SU-DHL-6 (cell line): ENCODE data around the gene RGS13.

Experiments
- CTCF ChIP-seq: fragments of 200-600 bp; sonication (generic); IDR thresholded peaks from one replicate; pipeline ENCODE4 v1.5.1; 2017; ENCODE audit warnings: antibody characterized with exemption, mild to moderate bottlenecking, low read length, moderate library complexity; ENCODE audit not compliant: insufficient read depth, poor library complexity, severe bottlenecking
- EZH2phosphoT487 ChIP-seq: fragments of 200-600 bp; sonication (generic), shearing (Covaris generic); conservative IDR thresholded peaks from 2 replicates; pipeline ENCODE4 v1.6.1; 2018; ENCODE audit warnings: mild to moderate bottlenecking, antibody characterized with exemption, low read length, moderate library complexity, mixed read lengths

GRCh38 chr1:192702212-192702902 lies 66.4 kb downstream of the RGS13 start:
- TF ChIP-seq CTCF (no peak), EZH2phosphoT487 (no peak)
